GM18873 (cell line): ENCODE measurements around the gene COL4A1.
"Not testable (repeated sequence)": the region's sequence is repeated elsewhere in the genome, so short reads cannot be mapped to it uniquely, and the experiment has no call there.

ENCODE experiments used
- ATAC-seq: cut with Tn5 transposase; IDR thresholded peaks from one replicate; pipeline ENCODE4 v1.9.1; 2021; ENCODE audit warnings: mild to moderate bottlenecking, moderate library complexity, moderate number of reproducible peaks; ENCODE audit not compliant: unreplicated experiment, low FRiP score

COL4A1 gene

GRCh38 chr13:110128546-110128945 lies 178.4 kb downstream of the COL4A1 start:
- no peak for ATAC-seq

DNA sequence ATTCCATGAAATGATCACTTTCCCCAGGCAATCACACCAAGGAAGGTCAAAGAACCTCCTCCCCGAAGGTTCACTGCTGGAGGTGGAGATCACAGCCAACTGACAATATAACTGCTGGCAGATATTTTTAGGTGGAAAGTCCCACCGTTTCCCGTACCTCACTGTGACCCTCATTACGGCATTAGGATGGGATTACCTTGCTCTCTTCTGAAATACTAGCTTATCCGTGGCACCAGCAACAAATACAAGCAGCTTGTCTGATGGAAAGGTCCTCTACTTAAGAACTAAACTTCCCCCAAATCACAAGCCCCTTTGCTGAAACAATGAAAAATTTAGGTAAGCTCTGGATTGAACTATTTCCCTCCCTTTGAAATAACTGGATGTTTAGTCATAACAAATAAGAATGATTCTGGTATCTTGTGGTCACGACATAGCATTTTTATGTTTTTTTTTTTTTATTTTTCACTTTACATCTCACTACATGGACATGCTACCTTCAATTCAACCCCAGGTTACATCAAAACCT lies 178.9 kb downstream of the COL4A1 start:
- ATAC-seq: no peak

GRCh38 chr13:110126391-110126961 lies 180.5 kb downstream of the COL4A1 start:
- ATAC-seq: no peak

DNA sequence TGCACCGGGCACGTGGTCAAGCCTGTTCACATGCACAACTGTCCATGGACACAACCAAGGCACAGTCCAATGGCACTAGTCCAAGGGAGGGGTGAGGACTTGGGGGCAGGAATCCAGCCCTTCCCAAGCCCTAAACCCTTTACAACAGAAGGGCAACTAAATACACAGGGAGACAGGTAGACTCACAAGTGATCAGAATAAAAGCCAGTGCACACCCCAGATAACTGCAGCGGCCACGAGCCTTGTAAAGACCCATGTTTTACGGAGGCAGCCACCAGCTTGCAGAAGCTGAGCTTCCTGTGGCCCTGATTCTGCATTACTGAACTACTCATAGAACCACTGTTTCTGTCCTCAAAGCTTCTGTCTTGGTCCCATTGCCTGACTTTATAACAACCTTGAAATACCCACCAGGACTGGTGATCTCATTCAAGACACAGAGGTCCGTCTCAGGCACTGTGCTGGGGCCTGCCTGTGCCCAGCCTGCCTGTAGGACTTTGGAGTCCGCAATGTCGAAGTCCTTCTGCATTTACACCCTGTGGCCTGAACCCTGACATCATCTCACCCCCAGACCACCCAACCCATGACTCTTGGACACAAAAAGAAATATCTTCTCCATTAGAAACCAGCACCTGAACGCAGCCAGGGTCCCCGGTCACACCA lies 181.2 kb downstream of the COL4A1 start:
- ATAC-seq: no peak

DNA sequence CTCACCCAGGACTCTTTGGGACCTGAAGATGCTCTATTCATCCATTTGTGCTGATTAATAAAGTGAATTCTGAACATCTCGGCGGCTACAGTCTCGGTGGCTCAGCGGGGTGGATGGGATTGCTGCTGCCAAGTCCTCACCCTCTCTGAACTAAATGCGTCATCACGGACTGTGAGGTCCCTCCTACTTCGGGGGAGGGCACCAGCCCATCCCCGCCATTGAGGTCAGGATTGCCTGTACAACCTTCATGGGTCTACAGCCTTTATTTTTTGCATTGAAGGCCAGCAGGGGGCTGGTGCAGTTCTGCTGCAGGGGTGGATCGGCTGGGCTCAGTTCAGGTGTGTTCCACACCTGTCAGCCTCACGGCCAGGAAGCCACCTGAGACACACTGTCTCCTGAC lies 181.8 kb downstream of the COL4A1 start:
- ATAC-seq: no peak

DNA sequence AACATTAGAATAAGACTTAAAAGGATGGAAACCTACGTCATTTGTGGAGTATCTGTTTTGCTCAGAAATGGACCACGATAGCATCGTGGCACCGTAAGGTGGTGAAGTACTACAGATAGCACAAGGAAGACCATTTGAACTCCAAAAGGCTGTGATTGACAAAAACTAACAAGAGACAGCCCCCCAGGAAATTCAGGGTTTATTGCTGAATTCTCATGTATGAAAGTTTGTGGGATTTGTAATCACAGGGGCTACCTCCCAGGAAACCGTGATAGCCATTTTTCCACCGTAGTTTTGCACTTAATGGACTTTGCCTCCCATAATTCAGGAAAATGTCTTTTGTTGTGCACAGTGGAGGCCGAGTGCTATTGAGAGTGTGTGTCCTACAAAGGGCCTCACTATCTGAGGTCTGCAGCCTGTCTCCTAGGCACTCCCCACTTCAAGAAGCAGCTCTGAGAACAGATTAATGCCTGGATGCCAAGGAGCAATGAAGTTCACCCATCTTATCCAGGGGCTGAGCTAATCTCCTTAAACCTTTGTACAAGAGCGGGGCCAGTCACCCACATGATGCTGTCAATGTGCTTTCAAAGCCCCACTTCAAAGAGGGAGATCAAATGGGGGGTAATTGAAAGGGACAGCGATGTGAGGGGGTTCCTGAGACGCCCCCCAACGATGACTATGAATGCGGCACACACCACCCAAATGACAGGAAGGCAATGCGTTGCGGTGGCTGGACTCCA lies 182.6 kb downstream of the COL4A1 start:
- ATAC-seq: no peak

DNA sequence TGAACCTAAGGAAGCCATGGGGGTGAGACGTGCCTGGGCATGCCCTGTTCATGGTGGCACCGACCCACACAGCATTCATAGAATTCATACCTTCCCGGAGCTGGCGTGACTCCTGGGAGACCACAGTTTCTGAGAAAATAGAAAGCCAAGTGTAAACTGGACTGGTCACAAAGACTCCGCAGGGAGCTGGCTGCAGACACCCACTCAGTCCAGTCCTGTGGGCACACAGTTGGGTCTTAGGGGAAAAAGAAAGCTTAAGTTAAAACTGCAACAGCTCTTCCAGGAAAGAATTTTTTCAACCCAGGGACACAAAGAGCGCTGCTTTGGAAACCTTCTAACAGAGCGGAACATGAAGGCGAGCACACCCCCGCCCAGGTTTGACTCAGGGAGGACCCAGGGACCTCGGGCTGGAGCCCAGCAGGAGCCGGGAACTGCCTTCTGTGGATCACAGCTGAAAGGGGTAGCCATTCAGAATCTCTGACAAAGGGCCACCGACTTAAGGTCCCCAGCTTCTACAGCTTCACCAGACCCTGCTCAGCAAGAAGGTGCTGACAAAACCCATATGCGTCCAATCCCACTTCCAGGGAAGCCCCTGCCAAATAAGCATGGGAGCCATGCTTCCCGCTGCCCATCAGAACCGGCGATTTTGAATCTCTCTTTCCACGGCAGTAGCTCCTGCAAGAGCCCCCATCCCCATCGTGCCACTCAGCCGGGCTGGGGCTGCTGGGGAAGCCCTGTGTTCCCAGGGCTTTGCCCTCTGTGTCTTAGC lies 183.7 kb downstream of the COL4A1 start:
- no peak for ATAC-seq

GRCh38 chr13:110121422-110122083 lies 185.4 kb downstream of the COL4A1 start:
- ATAC-seq: no peak

DNA sequence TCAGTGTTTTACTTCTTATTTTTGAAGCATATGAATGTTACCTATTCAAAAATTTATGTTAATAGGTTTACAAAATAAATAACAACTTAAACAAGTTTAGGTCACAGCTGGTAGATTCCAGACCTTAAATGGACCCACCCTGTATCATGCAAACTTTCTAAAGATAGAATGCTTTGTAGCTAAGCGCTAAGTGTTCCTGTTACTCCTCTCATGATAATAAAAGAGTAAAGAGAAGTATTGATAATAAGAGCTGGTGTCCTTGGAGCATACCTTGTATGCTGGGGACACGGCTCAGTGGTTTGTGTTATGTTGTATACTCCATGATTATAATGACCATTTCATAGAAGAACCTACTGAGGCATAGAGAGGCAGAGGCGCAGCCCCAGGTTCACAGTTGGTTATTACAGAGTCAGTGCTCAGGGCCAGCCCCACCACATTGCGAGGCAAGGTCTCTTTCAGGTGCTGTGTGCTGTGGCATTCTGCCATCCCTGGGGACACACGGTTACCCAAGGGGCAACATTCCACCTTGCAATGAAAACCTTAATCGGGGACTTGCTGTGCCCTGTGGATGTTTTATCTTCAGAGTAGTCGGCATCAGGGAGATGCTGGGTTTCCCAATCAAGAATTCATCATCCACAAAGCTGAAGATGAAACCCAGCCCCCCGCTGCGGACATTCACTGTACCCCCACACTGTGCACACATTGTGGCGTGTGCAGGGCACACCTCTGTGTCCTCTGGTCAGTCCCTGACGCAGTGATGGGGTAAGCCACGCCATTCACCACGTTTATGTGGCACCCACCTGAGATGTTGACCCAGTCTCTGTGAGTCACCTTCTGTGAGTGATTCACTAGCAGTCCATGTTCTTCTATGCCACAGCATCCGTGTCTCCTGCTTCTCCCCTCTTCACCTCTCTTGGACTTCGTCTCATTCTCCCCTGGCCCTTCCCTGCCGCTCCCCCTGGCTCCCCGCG lies 186.7 kb downstream of the COL4A1 start:
- no peak for ATAC-seq

DNA sequence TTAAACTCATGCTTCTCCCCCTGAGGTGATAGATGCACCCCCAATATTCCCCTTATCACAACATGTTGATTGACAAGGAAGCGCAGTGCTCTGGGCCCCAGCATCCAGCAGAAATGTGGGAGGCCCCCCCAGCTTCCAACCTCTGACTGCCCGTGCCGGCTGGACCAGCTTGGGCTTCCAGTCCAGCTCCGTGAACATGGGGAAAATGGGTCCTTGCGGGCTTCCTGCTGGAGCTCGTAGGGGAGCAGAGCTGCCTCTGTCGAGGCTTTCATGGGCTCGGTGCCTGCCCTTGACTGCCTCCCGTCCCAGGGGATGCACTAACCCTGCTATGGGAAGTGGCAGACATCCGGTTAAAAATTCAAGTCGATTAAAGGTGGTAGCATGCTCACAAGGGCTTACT lies 188.9 kb downstream of the COL4A1 start:
- no peak for ATAC-seq

- no peak for ATAC-seq
These were observed 190.9 kb downstream of the COL4A1 start for GRCh38 chr13:110116072-110116487.

DNA sequence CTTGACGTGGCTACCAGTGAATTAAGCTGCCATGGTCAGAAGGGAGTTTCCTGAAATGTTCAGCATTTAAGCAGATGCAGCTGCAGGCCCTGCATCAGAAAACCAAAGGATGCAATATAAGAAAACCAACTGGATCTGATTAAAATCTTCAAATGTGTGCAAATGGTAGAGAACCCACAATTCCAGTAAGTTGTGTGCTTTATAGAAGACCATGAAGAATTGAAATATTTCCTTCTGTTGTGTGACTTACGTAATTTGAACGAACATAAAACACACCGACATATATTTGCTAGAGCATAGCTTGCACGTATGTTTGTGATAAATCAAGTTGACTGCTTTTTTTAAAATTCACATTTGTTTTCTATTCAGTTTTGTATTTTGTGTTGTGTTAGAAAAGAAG lies 191.4 kb downstream of the COL4A1 start:
- no peak for ATAC-seq

GRCh38 chr13:110114316-110114715 lies 192.6 kb downstream of the COL4A1 start:
- no peak for ATAC-seq

GRCh38 chr13:110113284-110113764 lies 193.6 kb downstream of the COL4A1 start:
- ATAC-seq: no peak

- ATAC-seq: not testable (repeated sequence)
These were observed 194.6 kb downstream of the COL4A1 start for GRCh38 chr13:110112379-110112778.

GRCh38 chr13:110110783-110111182 lies 196.2 kb downstream of the COL4A1 start:
- ATAC-seq: no peak

GRCh38 chr13:110109910-110110309 lies 197.0 kb downstream of the COL4A1 start:
- ATAC-seq: no peak

DNA sequence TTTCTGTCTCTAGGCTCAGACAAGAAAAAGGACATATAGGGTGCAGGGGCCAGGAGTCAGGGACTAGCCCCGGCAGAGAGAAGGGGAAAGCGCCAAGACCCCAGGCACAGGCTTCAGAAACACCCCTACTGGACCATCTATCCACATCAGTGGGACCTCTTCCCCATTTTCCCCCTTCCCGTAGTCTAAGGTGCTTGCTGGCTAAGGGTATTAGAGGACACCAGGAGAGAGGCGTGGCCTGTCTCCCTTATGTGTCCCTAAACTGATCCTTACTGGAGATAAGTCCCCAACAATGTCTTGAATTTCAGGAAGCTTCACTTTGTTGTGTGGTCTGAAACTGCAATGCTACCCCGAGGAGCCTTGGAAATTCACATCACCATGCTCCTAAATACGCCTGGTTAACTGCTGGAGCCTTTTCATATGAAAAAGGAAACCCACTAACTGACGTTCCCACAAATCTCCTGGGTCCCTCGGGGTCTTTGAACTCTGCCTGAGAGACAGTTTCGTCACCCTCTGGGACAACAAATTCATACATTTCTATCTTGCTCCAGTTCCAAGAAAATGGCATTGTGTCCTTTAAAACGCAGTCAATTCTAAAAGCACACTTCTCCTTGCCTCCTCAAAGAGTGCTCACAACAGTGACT lies 197.7 kb downstream of the COL4A1 start:
- no peak for ATAC-seq
